Measurements from ENCODE around the gene B4GALNT4.

- TF ChIP-seq, protein P1, sequence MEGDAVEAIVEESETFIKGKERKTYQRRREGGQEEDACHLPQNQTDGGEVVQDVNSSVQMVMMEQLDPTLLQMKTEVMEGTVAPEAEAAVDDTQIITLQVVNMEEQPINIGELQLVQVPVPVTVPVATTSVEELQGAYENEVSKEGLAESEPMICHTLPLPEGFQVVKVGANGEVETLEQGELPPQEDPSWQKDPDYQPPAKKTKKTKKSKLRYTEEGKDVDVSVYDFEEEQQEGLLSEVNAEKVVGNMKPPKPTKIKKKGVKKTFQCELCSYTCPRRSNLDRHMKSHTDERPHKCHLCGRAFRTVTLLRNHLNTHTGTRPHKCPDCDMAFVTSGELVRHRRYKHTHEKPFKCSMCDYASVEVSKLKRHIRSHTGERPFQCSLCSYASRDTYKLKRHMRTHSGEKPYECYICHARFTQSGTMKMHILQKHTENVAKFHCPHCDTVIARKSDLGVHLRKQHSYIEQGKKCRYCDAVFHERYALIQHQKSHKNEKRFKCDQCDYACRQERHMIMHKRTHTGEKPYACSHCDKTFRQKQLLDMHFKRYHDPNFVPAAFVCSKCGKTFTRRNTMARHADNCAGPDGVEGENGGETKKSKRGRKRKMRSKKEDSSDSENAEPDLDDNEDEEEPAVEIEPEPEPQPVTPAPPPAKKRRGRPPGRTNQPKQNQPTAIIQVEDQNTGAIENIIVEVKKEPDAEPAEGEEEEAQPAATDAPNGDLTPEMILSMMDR (IDR thresholded peaks at IDR 0.05 in 4 of 5, conservative IDR thresholded peaks at IDR 0.05 in 1 of 5), result no peak
- TF ChIP-seq POLR2A (IDR thresholded peaks at IDR 0.05), result no peak
These were observed 11.7 kb upstream of the B4GALNT4 start for GRCh38 chr11:357582-357981.

Data from gastrocnemius medialis (tissue), 4 donors.